Astrocyte (in vitro differentiated cells and primary cell): Measurements from ENCODE around the gene SYNE1. TPM values are rescaled to one million over a fixed set of nuclear protein-coding genes. Genes with fewer than 3 reads are reported as not detected.
"Not testable (repeated sequence)": the region's sequence is repeated elsewhere in the genome, so short reads cannot be mapped to it uniquely, and the experiment has no call there.

Source experiments
- DNase-seq: peaks from one replicate; pipeline ENCODE4 v3.0.0-alpha.2; 2010; ENCODE audit warnings: low read depth
- FAIRE-seq: peaks from 2 replicates; lab custom pipeline; 2011; peaks lifted over from hg19 to GRCh38; lab: Jason Lieb, UNC
- H2AFZ ChIP-seq: 2 replicates; pipeline ENCODE4 v1.6.0; 2012; ENCODE audit warnings: low read depth, low read length, inconsistent platforms
- H3K27ac ChIP-seq: 2 replicates; pipeline ENCODE4 v1.5.1; 2011; ENCODE audit warnings: low read depth, low read length, inconsistent platforms
- H3K27me3 ChIP-seq: 2 replicates; pipeline ENCODE4 v1.6.0; 2011; ENCODE audit warnings: low read length, inconsistent platforms; ENCODE audit not compliant: insufficient read depth
- H3K36me3 ChIP-seq: 2 replicates; pipeline ENCODE4 v1.5.1; 2011; ENCODE audit warnings: low read length, inconsistent platforms; ENCODE audit not compliant: insufficient read depth
- H3K4me1 ChIP-seq: 2 replicates; pipeline ENCODE4 v1.5.1; 2011; ENCODE audit warnings: low read length, inconsistent platforms; ENCODE audit not compliant: insufficient read depth
- H3K4me2 ChIP-seq: 2 replicates; pipeline ENCODE4 v1.6.0; 2012; ENCODE audit warnings: low read length, inconsistent platforms
- H3K4me3 ChIP-seq: 2 replicates; pipeline ENCODE4 v1.5.1; 2011; ENCODE audit warnings: low read depth, mild to moderate bottlenecking, low read length, inconsistent platforms; ENCODE audit not compliant: insufficient read depth
- H3K79me2 ChIP-seq: 2 replicates; pipeline ENCODE4 v1.6.0; 2012; ENCODE audit warnings: mild to moderate bottlenecking, low read length, inconsistent platforms; ENCODE audit not compliant: insufficient read depth
- H3K9ac ChIP-seq: 2 replicates; pipeline ENCODE4 v1.6.0; 2012; ENCODE audit warnings: mild to moderate bottlenecking, low read length, inconsistent platforms
- H3K9me3 ChIP-seq: 2 replicates; pipeline ENCODE4 v1.5.1; 2012; ENCODE audit warnings: low read depth, mild to moderate bottlenecking, low read length, inconsistent platforms; ENCODE audit not compliant: insufficient read depth
- H4K20me1 ChIP-seq: 2 replicates; pipeline ENCODE4 v1.6.0; 2012; ENCODE audit warnings: low read length, inconsistent platforms; ENCODE audit not compliant: insufficient read depth
- H3K27ac Mint-ChIP-seq: one replicate; pipeline ENCODE4 v1.8.0; 2021; ENCODE audit warnings: mild to moderate bottlenecking, mixed read lengths; ENCODE audit not compliant: unreplicated experiment
- H3K27me3 Mint-ChIP-seq: one replicate; pipeline ENCODE4 v1.8.0; 2021; ENCODE audit warnings: low read depth, mixed read lengths; ENCODE audit not compliant: unreplicated experiment
- H3K36me3 Mint-ChIP-seq: one replicate; pipeline ENCODE4 v1.8.0; 2021; ENCODE audit warnings: low read depth, mixed read lengths; ENCODE audit not compliant: unreplicated experiment
- H3K4me1 Mint-ChIP-seq: one replicate; pipeline ENCODE4 v1.8.0; 2021; ENCODE audit warnings: low read depth, mixed read lengths; ENCODE audit not compliant: unreplicated experiment
- H3K4me3 Mint-ChIP-seq: one replicate; pipeline ENCODE4 v1.8.0; 2021; ENCODE audit warnings: mild to moderate bottlenecking, moderate library complexity, mixed read lengths; ENCODE audit not compliant: unreplicated experiment
- H3K9me3 Mint-ChIP-seq: one replicate; pipeline ENCODE4 v1.8.0; 2021; ENCODE audit warnings: mild to moderate bottlenecking, mixed read lengths; ENCODE audit not compliant: unreplicated experiment
- CTCF ChIP-seq: IDR thresholded peaks from 2 replicates; pipeline ENCODE4 v1.5.1; 2011; ENCODE audit warnings: low read depth, mild to moderate bottlenecking, inconsistent platforms, low read length, moderate library complexity; ENCODE audit not compliant: insufficient read depth
- EZH2 ChIP-seq: IDR thresholded peaks from 2 replicates; pipeline ENCODE4 v1.6.1; 2012; ENCODE audit warnings: mild to moderate bottlenecking, low read length, inconsistent platforms; ENCODE audit not compliant: insufficient read depth
- total RNA-seq: library from RNA; stranded (reverse); gene quantifications from 2 replicates; pipeline ENCODE4 v1.2.1, GENCODE V29; 2021

The SYNE1 gene
- total RNA-seq, 1 donor from 2014 or later, result 66.5 TPM

- peaks cover 2% of the 10 kb centered on the region for H3K9me3 Mint-ChIP-seq
- H3K9ac ChIP-seq, result no peak overlapping the region
- no peaks in the 10 kb centered on the region for H3K36me3 Mint-ChIP-seq
- H3K27ac ChIP-seq, result no peak overlapping the region
- DNase-seq, result no peak
- no peak for TF ChIP-seq EZH2
- no peak for TF ChIP-seq CTCF
- no peak overlapping the region for H3K4me2 ChIP-seq
- FAIRE-seq, result no peak
- no peak overlapping the region for H2AFZ ChIP-seq
- no peak overlapping the region for H3K4me3 ChIP-seq
- H3K27ac Mint-ChIP-seq, result no peak overlapping the region
- no peaks in the 10 kb centered on the region for H3K27me3 Mint-ChIP-seq
- H3K4me3 Mint-ChIP-seq, result no peak overlapping the region
- no peaks in the 10 kb centered on the region for H3K36me3 ChIP-seq
- H3K9me3 ChIP-seq, result no peaks in the 10 kb centered on the region
- no peaks in the 10 kb centered on the region for H3K27me3 ChIP-seq
- no peaks in the 10 kb centered on the region for H3K79me2 ChIP-seq
- H3K4me1 Mint-ChIP-seq, result peaks cover 11% of the 10 kb centered on the region
- no peaks in the 10 kb centered on the region for H3K4me1 ChIP-seq
- H4K20me1 ChIP-seq, result no peaks in the 10 kb centered on the region
Measured at GRCh38 chr6:152529369-152529768, 107.8 kb downstream of the SYNE1 start.

GRCh38 chr6:152514120-152514519 is 123.0 kb downstream of the SYNE1 start:
- not testable (repeated sequence) for H3K4me1 ChIP-seq, H2AFZ ChIP-seq, H3K27ac Mint-ChIP-seq, H3K9me3 Mint-ChIP-seq, H3K4me3 ChIP-seq, FAIRE-seq, H3K36me3 ChIP-seq, H3K27me3 ChIP-seq, H3K4me1 Mint-ChIP-seq, H3K27ac ChIP-seq, H3K9me3 ChIP-seq, DNase-seq, H3K4me2 ChIP-seq, H3K27me3 Mint-ChIP-seq, H4K20me1 ChIP-seq, H3K79me2 ChIP-seq, H3K9ac ChIP-seq, H3K4me3 Mint-ChIP-seq
- peaks cover 15% of the 10 kb centered on the region for H3K36me3 Mint-ChIP-seq

- H3K36me3 ChIP-seq, result no peaks in the 10 kb centered on the region
- H3K9ac ChIP-seq, result no peak overlapping the region
- H3K4me3 ChIP-seq, result no peak overlapping the region
- H3K9me3 ChIP-seq, result no peaks in the 10 kb centered on the region
- no peak overlapping the region for H3K4me2 ChIP-seq
- FAIRE-seq (no peak), DNase-seq (no peak)
- no peaks in the 10 kb centered on the region for H3K4me1 ChIP-seq
- Mint-ChIP-seq H3K27ac (no peak overlapping the region), H3K4me3 (no peak overlapping the region), H3K9me3 (no peaks in the 10 kb centered on the region), H3K4me1 (no peaks in the 10 kb centered on the region), H3K36me3 (peaks cover 5% of the 10 kb centered on the region), H3K27me3 (no peaks in the 10 kb centered on the region)
- H3K27me3 ChIP-seq, result no peaks in the 10 kb centered on the region
- H4K20me1 ChIP-seq, result no peaks in the 10 kb centered on the region
- TF ChIP-seq CTCF (no peak), EZH2 (no peak)
- H3K79me2 ChIP-seq, result no peaks in the 10 kb centered on the region
- no peak overlapping the region for H2AFZ ChIP-seq
- no peak overlapping the region for H3K27ac ChIP-seq
Measured at GRCh38 chr6:152509916-152510315, 127.2 kb downstream of the SYNE1 start.
